Measurements from ENCODE around the gene BOC.

DNA sequence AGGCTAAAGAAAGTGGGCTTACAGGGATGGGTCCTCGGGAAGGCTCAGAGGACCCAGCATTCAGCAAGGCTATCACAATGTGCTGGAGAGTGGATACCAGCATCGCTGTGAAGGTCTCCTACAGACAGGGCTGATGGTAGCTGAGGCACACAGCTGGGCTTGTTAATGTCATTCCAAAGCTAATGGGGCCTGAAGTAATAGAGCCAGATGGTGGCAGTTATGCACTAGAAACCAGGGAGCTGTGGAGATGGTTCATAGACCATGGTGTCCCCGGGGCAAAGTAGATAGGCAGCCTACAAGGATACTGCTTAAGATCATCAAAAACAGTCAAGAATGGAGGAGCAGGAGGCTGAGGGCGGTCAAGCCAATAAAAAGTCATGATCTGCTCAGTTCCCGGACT is 24.8 kb upstream of the BOC start:
- TF ChIP-seq CTCF (IDR thresholded peaks at IDR 0.05; ENCODE audit: poor library complexity, severe bottlenecking) (no peak), EP300 (conservative IDR thresholded peaks at IDR 0.05; ENCODE audit: poor library complexity, severe bottlenecking) (no peak), EZH2 (IDR thresholded peaks at IDR 0.05; ENCODE audit: borderline replicate concordance, insufficient read depth, low read length, poor library complexity, severe bottlenecking) (no peak)

Measured in neural cell (in vitro differentiated cells).